Measurements from ENCODE around the gene STXBP3.

STXBP3 gene

GRCh38 chr1:108845991-108846390 is 99.5 kb downstream of the STXBP3 start:
- no peak for DNase-seq (ENCODE audit: low read depth)
- no peak overlapping the region for H3K4me3 ChIP-seq (ENCODE audit: control insufficient read depth, low read depth, low read length)
- TF ChIP-seq CTCF (conservative IDR thresholded peaks at IDR 0.05; ENCODE audit: control insufficient read depth, insufficient read depth, low read depth, low read length): no peak

- DNase-seq (ENCODE audit: low read depth): no peak
- TF ChIP-seq CTCF (conservative IDR thresholded peaks at IDR 0.05; ENCODE audit: control insufficient read depth, insufficient read depth, low read depth, low read length): no peak
- H3K4me3 ChIP-seq (ENCODE audit: control insufficient read depth, low read depth, low read length): no peak overlapping the region
Measured at GRCh38 chr1:108847494-108847893, 101.0 kb downstream of the STXBP3 start.

GRCh38 chr1:108848806-108849205 is 102.3 kb downstream of the STXBP3 start:
- DNase-seq (ENCODE audit: low read depth): no peak
- H3K4me3 ChIP-seq (ENCODE audit: control insufficient read depth, low read depth, low read length): no peak overlapping the region
- TF ChIP-seq CTCF (conservative IDR thresholded peaks at IDR 0.05; ENCODE audit: control insufficient read depth, insufficient read depth, low read depth, low read length): no peak

GRCh38 chr1:108850929-108851328 is 104.5 kb downstream of the STXBP3 start:
- no peak for DNase-seq (ENCODE audit: low read depth)

GRCh38 chr1:108851567-108851966 is 105.1 kb downstream of the STXBP3 start:
- DNase-seq (ENCODE audit: low read depth): peak; percentile 7
- no peak overlapping the region for H3K4me3 ChIP-seq (ENCODE audit: control insufficient read depth, low read depth, low read length)
- TF ChIP-seq CTCF (conservative IDR thresholded peaks at IDR 0.05; ENCODE audit: control insufficient read depth, insufficient read depth, low read depth, low read length): no peak

More at GRCh38 chr1:108850929-108851328, 104.5 kb downstream of the STXBP3 start:
- H3K4me3 ChIP-seq (ENCODE audit: control insufficient read depth, low read depth, low read length): no peak overlapping the region
- no peak for TF ChIP-seq CTCF (conservative IDR thresholded peaks at IDR 0.05; ENCODE audit: control insufficient read depth, insufficient read depth, low read depth, low read length)

GRCh38 chr1:108852221-108852975 is 105.9 kb downstream of the STXBP3 start:
- TF ChIP-seq CTCF (conservative IDR thresholded peaks at IDR 0.05; ENCODE audit: control insufficient read depth, insufficient read depth, low read depth, low read length): no peak
- H3K4me3 ChIP-seq (ENCODE audit: control insufficient read depth, low read depth, low read length): no peak overlapping the region
- DNase-seq (ENCODE audit: low read depth): peak; percentile 15
